Measurements from ENCODE around the gene BNIP1.
A peak's percentile ranks its signal among the peaks of the same experiment; 100 is the strongest.

DNA sequence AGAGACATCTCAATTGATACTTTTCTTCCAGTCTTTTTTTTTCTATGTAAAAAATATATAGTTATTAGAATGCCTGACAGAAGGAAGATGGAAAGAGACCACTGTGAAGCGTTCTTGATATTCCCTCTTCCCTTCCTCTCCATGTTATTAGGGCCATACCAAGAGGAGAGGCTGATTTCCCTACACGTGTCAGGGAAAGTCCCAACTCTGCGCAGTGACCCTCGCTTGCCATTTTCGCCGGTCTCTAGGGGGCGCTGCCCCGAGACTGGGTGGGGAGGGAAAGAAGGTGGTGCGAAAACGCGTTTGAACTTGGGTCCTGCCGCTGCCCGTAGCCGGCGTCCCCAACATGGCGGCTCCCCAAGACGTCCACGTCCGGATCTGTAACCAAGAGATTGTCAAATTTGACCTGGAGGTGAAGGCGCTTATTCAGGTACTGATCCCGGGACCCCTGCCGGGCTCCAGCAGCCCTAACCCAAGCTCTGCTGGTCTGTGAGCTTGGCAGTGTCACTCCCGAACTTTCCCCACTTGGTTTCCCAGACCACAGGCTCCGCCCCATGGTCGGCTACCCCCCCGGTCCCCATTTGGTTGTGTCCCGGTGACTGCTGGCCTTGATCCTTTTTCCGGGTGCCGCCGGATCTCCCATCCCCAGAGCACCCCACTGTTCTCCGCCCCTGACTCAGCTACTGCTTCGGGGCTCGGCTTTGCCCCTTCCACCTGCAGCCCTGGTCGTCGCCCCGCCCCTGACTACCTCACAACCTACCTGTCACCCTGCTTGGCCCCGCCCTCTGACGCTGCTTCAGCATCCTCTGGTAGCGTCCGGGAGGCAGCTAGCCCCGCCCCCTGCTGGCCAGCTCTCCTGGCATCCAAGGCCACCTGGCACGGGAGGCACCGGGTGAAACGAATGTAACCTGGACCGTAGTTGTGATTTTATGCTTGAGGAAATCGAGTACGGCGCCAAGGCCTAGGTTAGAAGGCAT is at the start of gene BNIP1:
- TF ChIP-seq, protein P1, sequence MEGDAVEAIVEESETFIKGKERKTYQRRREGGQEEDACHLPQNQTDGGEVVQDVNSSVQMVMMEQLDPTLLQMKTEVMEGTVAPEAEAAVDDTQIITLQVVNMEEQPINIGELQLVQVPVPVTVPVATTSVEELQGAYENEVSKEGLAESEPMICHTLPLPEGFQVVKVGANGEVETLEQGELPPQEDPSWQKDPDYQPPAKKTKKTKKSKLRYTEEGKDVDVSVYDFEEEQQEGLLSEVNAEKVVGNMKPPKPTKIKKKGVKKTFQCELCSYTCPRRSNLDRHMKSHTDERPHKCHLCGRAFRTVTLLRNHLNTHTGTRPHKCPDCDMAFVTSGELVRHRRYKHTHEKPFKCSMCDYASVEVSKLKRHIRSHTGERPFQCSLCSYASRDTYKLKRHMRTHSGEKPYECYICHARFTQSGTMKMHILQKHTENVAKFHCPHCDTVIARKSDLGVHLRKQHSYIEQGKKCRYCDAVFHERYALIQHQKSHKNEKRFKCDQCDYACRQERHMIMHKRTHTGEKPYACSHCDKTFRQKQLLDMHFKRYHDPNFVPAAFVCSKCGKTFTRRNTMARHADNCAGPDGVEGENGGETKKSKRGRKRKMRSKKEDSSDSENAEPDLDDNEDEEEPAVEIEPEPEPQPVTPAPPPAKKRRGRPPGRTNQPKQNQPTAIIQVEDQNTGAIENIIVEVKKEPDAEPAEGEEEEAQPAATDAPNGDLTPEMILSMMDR (IDR thresholded peaks at IDR 0.05; ENCODE audit: low read length), result peak; percentile 81
- no peak for TF ChIP-seq EZH2 (optimal IDR thresholded peaks at IDR 0.05; ENCODE audit: low read depth, low read length)
